Stimulated activated CD4-positive, alpha-beta T cell treated with anti-CD3 and anti-CD28 coated beads, Interleukin-12 subunit alpha, Interleukin-12 subunit beta, amount 100 ng/mL, for 24 hours (primary cell): ENCODE measurements around the gene EDEM1.
"Not testable (repeated sequence)": the region's sequence is repeated elsewhere in the genome, so short reads cannot be mapped to it uniquely, and the experiment has no call there.

Experiments used
- DNase-seq, 2 experiments: peaks; one replicate each; pipeline ENCODE4 v3.0.0-alpha.2; 2020; ENCODE audit warnings: low read depth in 2 of 2

Gene EDEM1

DNA sequence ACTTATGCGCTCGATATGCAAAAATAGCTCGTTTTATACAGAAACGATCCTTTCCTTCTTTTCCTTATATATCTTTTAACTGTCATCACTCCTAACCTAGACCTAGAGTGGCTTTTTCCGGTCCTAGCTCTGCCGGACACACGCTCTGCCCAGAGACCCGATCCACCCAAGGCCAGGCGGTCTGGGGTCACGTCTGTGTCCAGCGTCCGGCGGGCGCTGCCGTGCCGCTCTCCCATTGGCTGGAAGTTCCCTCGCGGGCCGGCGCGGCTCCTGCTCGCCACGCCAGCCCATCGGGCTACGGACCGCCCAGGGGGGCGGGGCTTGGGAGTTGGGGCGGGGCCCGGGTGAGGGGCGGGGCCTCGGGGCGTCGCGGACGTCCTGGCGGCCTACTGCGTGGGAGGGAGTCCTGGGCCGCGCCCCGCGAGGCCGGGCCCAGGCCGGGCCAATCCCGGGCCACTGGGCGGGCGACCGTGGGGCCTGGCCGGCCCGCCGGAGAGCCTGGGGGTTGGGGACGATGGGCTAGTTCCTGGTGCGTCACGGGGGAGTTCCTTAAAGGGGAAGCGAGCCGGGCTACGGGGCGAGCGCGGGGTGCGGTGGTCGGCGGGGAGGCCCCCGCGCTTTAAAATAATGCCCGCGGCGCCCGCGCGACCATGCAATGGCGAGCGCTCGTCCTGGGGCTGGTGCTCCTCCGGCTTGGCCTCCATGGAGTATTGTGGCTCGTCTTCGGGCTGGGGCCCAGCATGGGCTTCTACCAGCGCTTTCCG is at the start of gene EDEM1:
EDEM1 (plus strand) TSS at position 552 of the 764 bp plus-strand sequence; CDS start at position 651, 99 bp downstream.
- DNase-seq = peak; percentile 95

DNA sequence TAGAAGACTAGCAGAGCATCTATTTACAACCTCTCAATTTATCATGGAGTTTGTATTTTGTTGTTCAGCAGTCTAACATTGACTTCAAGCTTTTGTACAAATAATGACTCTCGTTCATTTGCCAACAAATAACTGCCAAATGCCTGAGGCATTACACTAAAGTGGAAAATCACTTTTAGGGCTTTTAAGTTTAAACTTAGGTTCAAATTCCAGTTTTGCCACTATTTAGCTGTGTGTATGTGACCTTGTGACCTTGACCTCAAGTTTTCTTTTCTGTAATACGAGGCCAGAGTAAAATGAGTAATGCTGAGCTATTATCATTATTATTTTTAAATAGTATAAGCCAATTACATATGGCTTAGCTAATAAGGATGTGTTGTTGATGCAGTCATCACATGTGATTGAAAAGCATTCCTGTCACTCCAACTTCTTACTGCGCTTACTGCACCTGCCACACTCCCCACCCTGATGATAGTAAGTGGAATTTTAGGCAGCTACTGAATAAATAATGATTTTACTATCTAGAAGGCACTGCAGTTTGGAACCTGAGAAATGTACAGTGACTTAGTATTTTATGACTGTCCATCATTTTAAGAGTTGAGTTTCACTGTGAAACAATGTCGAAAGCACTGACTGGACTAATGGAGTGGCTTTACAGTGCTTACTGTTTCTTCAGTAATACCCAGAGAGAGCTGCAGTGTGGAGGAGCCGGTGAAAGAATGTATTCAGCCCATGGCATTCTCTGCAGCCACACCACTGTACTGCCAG is 49.1 kb upstream of the EDEM1 start:
- no peak for DNase-seq

DNA sequence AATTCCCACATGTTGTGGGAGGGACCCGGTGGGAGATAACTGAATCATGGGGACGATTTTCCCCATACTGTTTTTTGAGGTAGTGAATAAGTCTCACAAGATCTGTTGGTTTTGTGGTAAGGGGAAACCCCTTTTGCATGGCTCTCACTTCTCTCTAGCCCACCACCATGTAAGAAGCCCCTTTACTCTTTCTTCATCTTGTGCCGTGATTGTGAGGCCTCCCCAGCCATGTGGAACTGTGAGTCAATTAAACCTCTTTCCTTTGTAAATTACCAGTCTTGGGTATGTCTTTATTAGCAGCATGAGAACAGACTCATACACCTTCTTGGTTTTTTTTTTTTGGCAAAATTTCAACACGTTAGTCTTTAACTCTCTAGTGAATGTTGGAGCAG is 47.3 kb upstream of the EDEM1 start:
- DNase-seq = no peak

DNA sequence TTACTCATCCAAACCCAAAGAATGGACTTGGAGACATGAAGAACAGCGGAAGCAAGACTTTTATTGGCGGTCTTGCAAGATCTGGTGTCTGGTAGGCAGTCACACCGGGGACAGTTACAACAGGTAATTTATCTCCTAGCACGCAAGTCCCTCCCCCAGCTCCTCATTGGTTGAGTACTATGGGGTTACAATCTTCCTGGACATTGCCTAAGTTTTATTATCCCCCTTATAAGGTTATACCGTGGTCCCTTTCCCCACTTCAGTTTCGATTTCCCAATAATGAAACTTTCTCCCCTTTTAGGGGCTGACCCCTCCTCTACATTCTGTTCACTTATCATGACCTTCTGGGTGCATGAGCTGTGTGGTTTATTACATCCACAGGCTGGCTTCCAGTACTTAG is 46.7 kb upstream of the EDEM1 start:
- DNase-seq = no peak

DNA sequence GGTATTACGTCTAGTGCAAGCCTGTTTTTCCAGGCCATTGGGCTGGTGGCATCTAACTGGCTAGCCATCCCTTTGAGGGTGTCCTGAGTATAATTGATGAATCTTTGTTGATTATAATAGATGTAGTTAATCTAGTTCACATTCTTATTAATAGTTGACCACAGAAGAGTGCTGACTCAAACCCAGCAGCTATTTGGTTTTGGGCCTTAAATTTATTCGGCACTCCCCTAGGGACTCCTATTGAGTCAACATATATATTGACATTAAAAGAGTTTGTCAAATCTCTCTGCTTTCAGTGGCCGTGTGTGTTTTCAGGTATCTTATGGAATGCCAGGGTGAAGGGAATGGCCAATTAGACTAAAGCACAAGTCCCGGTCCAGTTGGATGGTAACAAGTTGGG is 45.7 kb upstream of the EDEM1 start:
- no peak for DNase-seq

DNA sequence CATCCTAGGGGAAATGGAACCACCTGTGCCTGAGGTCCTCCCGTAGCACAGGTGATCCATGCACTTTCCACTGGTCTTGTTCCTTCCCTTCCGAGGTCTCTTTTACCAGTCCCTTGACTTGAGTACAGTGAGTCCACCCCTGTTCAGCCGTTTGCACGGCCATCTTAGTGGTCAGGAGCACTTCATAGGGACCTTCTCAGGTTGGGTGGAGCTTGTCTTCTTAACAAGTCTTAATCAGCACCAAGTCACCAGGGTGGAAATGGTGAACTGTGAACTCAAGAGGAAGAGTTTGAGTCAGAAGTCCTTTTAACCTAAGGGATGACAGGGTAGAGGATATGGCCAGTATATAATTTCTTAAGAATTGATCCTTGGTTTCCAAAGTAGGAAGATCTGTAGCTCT is 44.0 kb upstream of the EDEM1 start:
- DNase-seq = no peak

DNA sequence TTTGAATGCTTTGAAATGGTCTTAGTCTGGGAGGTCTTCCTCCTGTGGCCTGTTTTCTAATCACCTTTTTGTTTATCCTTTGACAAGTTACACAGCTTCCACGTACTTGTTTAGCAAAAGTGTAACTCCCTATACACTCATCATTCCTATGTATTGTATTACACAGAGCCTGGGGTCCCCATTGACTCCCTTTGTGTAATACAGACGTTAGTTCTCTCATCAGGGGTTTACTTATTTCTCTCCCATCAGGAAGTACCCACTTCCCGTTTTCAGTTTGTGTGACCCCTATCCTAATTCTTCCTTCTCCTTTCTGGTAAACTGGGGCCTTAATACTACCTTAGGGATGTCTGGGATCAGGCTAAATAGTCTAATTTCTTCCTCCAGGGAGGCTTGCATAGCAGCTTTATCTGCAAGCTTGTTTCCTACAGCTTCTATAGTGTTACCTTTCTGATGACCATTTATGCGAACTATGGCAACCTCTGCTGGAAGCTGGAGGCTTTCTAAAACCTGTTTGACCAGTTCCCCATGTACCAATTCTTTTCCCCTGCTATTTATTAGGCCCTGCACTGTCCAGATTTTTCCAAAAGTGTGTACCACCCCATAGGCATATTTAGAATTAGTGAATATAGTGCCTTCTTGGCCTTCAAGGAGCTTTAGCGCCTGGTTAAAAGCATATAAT is 43.1 kb upstream of the EDEM1 start:
- DNase-seq = no peak

DNA sequence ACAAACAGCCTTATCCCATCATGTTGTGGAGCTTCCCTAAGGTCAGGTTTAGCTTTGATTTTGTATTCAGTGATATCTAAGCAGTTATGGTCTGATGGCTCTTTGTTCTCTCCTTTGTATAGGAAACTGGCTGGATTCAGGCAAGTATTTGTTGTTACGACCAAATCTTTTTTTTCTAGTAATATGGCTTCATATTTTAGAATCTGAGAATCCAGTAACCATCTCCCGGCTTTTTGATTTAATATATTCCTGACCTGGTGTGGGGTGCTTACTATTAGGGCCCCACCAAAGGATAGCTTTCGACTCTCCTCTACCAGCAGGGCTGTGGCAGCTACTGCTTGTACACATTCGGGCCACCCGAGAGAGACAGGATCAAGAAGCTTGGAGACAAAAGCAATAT is 42.4 kb upstream of the EDEM1 start:
- DNase-seq = no peak

DNA sequence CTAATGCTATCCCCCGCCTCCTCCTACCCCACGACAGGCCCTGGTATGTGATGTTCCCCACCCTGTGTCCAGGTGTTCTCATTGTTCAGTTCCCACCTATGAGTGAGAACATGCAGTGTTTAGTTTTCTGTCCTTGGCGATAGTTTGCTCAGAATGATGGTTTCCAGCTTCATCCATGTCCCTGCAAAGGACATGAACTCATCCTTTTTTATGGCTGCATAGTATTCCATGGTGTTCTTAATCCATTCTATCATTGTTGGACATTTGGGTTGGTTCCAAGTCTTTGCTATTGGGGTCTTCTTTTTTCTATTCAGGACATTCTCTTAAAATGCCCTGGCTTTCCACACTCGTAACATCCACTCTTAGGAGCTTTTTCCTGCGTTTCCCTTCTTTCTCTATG is 40.4 kb upstream of the EDEM1 start:
- DNase-seq = not testable (repeated sequence)

DNA sequence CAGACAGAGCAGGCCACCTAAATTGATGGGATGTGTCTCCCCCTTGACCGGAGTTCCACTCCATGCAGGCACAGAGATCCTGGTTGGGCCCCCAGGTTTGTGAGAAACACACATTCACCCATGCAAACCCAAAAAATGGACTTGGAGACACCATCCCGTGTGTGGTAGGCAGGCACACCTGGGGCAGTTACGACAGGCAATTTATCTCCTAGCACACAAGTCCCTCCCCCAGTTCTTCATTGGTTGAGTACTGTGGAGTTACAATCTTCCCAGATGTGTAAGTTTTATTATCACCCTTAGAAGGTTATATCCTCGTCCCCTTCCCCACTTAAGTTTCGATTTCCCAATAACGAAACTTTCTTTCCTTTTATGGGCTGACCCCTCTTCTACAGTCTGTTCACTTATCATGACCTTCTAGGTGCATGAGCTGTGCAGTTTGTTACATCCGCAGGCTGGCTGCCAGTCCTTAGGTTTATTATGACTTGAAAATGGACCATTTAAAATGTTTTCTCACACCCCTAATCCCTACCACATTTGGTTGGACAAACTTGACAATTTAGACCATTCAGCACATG is 38.1 kb upstream of the EDEM1 start:
- no peak for DNase-seq

DNA sequence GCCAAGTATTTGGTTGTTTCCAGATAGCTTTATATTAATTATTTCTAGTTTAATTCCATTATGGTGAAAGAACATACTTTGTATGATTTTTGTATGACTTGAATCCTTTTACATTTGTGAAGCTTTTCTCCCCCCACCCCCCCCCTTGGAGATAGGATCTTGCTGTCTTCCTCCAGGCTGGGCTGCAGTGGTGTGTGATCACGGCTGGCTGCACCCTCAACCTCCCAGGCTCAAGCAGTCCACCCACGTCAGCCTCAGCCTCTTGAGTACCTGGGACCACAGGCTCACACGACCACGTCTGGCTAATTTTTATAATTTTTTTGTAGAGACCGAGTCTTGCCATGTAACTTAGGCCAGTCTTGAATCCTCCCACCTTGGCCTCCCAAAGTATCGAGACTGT is 35.9 kb upstream of the EDEM1 start:
- no peak for DNase-seq

DNA sequence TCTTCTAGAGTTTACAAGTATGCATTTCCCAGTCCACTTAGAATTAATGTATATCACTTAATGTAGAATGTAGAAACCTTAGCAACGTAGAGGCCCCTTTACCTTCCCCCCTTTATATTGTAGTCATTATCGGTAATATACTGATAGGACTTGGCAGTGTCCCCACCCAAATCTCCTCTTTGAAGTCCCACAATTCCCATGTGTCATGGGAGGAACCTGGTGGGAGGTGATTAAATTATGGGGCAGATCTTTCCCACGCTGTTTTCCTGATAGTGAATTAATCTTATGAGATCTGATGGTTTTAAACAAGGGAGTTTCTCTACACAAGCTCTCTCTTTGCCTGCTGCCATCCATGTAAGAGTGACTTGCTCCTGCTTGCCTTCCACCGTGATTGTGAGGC is 34.4 kb upstream of the EDEM1 start:
- DNase-seq = no peak

DNA sequence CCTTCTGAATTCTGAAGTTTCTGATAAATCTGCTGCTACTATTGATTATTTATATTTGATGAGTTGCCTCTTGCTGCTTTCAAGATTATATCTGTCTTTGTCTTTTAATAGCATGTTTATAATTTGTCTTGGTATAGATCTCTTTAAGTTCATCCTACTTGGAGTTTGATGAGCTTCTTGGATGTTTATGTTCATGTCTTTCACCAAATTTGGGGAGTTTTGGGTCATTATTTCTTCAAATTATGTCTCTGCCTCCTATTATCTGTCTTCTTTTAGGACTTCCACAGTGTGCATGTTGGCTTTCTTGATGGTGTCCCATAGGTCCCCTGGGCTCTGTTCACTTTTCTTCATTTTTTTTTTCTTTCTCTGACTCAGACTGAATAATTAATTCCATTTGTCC is 32.3 kb upstream of the EDEM1 start:
- no peak for DNase-seq

DNA sequence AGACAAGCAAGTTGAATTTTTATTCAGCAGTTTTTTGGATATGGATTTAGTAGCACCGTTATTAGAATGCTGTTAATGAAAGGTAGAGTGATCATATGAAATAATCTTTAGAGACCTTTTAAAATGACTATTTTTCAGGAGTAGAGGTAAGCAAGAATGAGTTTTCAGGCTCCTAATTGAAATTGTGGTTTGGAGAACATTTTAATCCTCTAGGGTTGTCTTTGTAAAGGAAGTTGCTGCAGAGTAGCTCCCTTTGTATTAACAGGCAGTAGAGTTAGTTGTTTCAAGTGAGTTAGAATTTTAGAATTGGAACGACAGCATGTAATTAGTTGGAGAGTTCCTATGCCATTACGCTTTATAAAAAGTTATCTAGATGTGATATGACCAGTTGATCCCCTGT is 27.2 kb upstream of the EDEM1 start:
- DNase-seq = no peak

DNA sequence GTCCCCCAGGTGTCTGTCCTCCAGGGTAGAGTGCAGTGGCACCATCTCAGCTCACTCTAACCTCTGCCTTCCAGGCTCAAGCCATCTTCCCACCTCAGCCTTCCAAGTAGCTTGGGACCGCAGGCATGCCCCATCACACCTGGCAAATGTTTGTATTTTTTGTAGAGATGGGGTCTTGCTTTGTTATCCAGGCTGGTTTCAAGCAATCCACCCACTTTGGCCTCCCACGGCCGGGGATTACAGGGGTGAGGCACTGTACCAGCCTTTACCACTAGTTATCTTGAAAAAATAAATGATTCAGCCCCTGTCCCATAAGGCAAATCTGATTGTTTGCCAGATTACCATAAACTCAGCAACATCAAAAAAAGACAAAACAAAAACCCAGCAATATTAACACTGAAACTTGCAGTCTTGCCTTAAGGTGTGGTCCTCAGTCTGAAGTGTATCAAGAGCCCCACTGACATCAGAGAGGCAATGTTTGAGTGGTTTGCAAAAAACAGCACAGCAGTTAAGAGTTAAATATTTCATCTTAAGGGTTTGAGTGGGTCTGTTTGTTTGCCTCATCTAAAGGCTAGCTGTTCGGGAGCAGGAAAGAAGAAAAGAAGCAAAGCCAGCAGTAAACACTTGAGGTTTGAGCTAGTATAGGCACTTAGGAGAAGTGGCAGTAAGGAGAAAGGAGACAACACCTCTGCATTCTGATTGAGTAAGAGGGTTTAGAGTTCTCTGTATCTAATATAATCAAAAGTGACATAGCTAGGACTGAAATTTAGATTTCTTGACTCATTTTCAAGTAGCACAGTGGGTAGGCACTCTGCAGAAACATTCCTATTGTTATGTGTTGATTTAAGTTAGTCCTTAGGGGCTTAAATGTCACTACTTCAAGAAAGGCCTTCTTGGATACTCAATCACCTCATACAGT is 26.3 kb upstream of the EDEM1 start:
- DNase-seq = no peak

DNA sequence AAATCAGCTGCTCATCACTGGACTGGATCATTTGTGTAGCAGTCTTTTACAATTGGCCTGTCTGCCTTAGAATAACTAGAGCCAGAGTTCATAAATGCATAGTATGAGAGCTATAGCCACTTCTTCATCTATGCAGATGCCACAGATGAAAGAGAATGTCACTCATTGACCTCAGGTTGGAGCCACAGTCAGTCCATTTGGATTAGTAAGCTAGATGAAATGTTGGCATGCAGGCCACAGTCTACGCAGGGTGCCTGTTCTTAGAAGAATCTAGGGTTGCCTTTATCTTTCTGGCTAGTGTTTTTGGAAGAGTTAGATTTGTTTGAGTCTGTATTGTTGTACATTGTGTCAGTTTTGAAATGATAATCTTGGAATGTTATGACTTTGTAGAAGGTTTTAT is 25.4 kb upstream of the EDEM1 start:
- no peak for DNase-seq

DNA sequence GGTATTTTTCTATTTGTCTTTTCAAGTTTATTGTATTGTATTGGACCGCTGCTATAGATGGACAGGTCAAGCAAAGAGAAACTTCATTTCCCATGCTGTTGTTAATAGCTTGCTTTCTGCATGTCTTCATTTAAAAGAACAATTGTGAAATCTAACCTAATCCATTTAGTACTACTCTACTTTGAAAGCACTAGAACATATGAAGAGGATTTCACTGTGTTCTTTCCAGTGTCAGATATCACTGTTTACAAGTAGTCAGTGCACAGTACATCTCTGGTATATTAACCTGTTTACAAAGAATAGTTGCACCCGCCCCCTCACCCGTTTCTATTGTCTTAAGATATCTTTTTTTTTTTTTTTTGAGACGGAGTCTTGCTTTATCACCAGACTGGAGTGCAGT is 21.8 kb upstream of the EDEM1 start:
- DNase-seq = no peak

DNA sequence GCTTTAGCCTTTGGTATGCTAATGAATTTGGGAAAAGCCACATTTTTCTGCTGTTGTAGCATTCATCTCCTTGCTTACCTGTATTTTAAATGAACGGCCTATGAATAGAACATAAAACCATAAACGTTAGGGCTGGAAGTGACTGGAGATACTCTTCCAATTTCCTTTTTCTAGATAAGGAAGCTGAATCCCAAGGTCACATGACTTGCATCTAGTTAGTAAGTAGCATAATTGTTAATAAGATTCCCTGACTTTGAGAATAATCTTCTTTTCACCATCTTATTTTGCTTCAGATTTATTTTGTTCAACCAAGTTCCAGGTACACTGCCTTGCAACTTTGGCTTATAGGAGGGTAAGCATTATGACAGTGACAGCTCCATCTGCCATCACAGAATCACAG is 20.7 kb upstream of the EDEM1 start:
- no peak for DNase-seq

DNA sequence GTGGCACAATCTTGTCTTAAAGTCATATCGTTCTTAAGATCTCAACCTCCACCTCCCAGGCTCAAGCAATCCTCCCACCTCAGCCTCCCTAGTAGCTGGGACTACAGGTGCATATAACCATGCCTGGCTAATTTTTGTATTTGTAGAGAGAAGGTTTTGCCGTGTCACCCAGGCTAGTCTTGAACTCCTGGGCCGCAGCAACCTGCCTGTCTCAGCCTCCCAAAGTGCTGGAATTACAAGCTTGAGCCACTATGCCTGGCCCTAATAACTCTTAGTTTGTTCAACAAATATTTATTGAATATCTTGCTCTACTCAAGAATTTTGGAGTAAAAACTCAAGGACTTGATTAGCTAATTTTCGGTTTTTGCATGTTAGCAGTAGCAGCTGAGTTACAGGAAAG is 19.4 kb upstream of the EDEM1 start:
- no peak for DNase-seq

DNA sequence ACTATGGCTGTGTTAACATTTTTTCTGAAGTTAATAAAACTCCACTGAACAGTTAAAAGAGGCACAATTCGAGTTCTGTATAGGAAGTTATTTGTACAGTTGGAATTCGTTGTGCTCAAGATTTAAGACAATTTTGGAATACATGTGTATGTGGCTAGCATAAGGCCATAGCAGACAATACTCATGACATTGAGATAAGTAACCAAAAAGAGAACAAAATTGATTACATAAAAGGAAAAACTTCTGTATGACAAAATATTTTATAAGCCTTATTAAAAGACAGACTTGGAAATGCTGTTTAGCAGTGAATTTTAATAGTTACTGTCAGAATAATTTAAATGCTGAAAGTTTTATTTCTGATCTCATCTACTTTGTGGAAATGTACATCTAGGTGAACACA is 17.7 kb upstream of the EDEM1 start:
- no peak for DNase-seq

DNA sequence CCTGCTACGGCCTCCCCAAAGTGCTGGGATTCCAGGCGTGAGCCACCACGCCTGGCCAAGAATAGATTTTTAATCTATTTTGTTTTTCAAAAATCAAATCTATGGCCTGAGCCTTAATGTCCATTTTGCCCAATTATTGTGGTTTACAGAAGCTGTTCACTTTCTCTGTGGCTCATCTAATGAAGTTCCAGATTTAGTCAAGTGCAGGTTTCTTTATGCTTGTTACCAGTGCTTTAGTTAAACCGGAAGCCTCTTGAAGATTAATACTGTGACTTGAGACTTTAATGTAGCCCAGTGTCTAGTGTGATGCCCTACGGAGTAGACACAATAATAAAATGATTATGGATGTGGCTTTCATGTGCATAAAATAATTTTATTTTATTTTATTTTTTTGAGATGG is 16.5 kb upstream of the EDEM1 start:
- DNase-seq = no peak
